GM06990 (cell line): ENCODE measurements around the gene BTBD3.

Source experiments
- DNase-seq: peaks from one replicate; pipeline ENCODE4 v3.0.0-alpha.2; 2011; ENCODE audit not compliant: insufficient read length; ENCODE audit errors: extremely low read depth
- H3K27me3 ChIP-seq: replicated peaks from 2 replicates; pipeline ENCODE4 v1.6.0; 2011; ENCODE audit warnings: low read length; ENCODE audit not compliant: control insufficient read depth, insufficient read depth
- H3K36me3 ChIP-seq: 2 replicates; pipeline ENCODE4 v1.5.1; 2011; ENCODE audit warnings: low read length; ENCODE audit not compliant: control insufficient read depth, insufficient read depth
- H3K4me3 ChIP-seq: replicated peaks from 2 replicates; pipeline ENCODE4 v1.5.1; 2011; ENCODE audit warnings: low read depth, mild to moderate bottlenecking, control low read depth, low read length
- CTCF ChIP-seq: IDR thresholded peaks from 2 replicates; pipeline ENCODE4 v1.5.1; 2011; ENCODE audit warnings: low read length, control low read depth, mild to moderate bottlenecking, inconsistent platforms; ENCODE audit not compliant: insufficient read depth, poor library complexity, severe bottlenecking

The BTBD3 gene

DNA sequence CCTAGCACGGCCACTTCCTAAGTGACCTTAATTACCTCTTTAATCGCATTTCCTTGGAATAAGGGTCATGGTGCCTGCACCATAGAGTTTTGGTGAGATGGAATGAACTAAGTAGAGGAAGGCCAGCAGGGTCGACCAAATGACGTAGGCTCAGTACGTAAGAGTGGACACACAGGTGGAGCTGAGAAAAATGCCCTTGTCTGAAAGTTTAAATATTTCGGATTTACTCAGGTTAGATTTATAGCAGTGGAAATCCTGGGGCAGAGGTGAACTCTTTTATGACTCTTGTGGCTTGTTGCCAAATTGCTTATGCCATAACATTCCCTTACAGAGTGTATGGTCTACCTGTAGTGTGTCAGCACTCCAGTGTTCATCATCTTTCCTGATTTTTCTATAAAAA, 23.6 kb upstream of the BTBD3 start:
- TF ChIP-seq CTCF, result no peak
- DNase-seq, result no peak
- Histone ChIP-seq H3K36me3 (no peaks in the 10 kb centered on the region), H3K4me3 (no peak overlapping the region), H3K27me3 (no peaks in the 10 kb centered on the region)

- H3K4me3 ChIP-seq, result no peak overlapping the region
- TF ChIP-seq CTCF, result no peak
- no peaks in the 10 kb centered on the region for H3K36me3 ChIP-seq
- H3K27me3 ChIP-seq, result no peaks in the 10 kb centered on the region
- DNase-seq, result no peak
These were observed 21.8 kb upstream of the BTBD3 start for GRCh38 chr20:11895861-11896387.

DNA sequence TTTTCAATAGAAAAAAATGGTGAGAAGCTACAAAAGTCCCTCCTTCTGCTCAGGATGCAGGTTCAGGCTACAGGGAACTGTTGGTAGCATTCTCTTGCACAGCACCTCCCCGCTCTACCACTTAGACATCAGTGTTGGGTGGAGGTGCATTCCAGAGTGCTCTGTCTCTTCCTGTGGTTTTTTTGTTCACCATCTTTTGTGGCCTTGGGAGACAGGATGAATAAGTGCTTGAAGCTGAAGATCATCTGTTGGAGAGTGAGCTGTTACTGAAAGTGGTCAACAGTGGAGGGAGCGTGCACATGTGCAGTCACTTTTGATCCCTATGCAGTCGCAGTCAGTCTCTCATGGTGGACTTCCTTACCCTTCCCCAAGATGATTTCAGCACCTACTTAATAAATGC, 16.6 kb upstream of the BTBD3 start:
- no peak for TF ChIP-seq CTCF
- no peaks in the 10 kb centered on the region for H3K36me3 ChIP-seq
- DNase-seq, result no peak
- H3K27me3 ChIP-seq, result no peaks in the 10 kb centered on the region
- H3K4me3 ChIP-seq, result no peak overlapping the region

GRCh38 chr20:11902285-11902697, 15.4 kb upstream of the BTBD3 start:
- H3K36me3 ChIP-seq, result no peaks in the 10 kb centered on the region
- no peak for TF ChIP-seq CTCF
- DNase-seq, result no peak
- H3K27me3 ChIP-seq, result no peaks in the 10 kb centered on the region
- H3K4me3 ChIP-seq, result no peak overlapping the region

DNA sequence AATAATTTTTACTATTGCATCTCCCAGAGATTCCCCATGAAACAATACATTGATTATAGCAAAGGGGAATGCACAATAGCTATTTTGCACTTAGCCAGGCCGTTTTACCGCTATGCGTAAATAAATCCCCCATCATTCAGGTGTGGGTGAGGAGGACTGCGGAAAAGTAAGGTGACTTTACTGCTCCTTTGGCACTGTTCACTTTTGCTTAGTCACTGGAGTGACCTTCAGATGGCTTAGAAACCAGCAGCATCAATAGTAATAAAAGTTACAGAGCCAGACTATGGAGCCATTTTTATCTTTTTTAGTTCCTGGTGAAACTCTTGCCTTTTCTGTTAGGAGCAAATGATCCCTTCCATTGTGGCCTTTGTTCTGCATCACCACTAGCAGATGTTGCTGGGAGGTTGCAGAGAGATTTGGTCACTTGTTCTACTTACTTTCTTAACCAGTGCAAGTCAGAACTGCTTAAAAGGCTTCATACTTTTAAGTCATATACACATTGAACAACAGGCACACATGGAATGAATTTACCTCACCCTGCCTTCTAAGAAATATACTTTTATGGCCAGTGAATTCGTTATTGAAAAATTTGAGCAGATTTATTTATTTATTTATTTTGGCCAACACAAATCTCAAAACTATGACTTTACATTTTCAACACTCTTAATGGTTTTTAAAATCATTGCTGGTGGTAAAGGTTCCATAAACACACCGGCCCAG, 12.1 kb upstream of the BTBD3 start:
- Histone ChIP-seq H3K27me3 (no peaks in the 10 kb centered on the region), H3K36me3 (no peaks in the 10 kb centered on the region), H3K4me3 (no peak overlapping the region)
- no peak for TF ChIP-seq CTCF
- no peak for DNase-seq
